GM21529 (cell line): ENCODE measurements around the gene PLSCR4.
"Not testable (repeated sequence)": the region's sequence is repeated elsewhere in the genome, so short reads cannot be mapped to it uniquely, and the experiment has no call there.

ENCODE experiments used
- ATAC-seq: cut with Tn5 transposase; IDR thresholded peaks from one replicate; pipeline ENCODE4 v1.9.1; 2021; ENCODE audit not compliant: unreplicated experiment

The PLSCR4 gene, protein sequence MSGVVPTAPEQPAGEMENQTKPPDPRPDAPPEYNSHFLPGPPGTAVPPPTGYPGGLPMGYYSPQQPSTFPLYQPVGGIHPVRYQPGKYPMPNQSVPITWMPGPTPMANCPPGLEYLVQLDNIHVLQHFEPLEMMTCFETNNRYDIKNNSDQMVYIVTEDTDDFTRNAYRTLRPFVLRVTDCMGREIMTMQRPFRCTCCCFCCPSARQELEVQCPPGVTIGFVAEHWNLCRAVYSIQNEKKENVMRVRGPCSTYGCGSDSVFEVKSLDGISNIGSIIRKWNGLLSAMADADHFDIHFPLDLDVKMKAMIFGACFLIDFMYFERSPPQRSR

DNA sequence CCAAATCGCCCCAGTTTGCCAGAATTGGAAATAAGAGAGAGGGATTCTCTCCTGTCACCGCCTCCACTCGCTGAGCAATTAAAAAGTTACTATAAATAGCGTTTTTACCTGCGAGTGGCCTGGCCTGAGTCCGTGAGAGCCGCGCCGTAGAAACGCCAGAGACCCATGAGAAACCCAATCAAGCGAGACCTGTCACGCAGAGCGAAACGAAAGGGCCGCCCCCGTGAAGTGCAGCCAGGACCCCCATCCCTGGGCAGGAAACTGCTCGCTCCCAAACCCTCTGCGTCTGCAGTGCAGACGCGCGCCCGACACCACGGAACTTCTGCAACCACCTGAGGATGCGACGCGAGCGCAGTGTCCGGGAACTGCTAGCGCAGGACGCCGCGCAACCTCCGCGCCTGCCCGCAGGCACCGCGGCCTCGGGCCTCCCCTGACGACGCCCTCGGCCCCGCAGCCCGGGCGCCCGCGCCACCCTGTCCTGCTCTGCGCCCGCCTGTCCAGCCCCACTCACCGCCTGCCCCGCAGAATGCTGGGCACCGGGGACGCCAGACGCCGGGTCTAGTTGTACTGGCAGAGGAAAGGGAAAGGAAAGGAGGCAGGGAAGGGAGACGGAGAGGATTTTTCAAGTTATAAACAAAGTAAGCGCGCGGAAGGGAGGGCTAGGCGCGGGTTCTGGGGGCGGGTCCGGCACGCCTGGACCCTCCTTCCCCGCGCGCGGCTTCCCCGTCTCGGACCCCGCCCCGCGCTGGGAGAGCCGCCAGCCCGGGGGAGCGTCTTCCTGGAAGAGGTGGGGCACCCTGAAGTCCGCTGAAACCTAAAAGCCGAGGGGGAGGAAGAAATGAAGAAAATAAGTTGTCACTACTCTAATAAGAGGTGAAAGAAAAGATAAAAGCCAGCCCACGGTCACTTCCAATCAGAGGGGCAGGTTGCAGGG lies at the start of gene PLSCR4:
PLSCR4 (minus strand) TSS at position 657 of the 934 bp plus-strand sequence. CDS start 29,034 bp downstream, outside the sequence.
- peak; percentile 64 for ATAC-seq

DNA sequence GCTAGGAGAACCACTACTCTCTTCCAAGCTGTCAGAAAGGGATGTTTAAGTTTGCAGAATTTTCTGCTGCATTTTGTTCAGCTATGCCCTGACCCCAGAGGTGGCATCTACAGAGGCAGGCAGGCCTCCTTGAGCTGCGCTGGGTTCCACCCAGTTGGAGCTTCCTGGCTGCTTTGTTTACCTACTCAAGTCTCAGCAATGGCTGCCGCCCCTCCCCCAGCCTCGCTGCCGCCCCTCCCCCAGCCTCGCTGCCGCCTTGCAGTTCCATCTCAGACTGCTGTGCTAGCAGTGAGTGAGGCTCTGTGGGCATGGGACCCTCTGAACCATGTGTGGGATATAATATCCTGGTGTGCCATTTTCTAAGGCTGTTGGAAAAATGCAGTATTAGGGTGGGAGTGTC lies 42.5 kb upstream of the PLSCR4 start:
- ATAC-seq, result not testable (repeated sequence)

DNA sequence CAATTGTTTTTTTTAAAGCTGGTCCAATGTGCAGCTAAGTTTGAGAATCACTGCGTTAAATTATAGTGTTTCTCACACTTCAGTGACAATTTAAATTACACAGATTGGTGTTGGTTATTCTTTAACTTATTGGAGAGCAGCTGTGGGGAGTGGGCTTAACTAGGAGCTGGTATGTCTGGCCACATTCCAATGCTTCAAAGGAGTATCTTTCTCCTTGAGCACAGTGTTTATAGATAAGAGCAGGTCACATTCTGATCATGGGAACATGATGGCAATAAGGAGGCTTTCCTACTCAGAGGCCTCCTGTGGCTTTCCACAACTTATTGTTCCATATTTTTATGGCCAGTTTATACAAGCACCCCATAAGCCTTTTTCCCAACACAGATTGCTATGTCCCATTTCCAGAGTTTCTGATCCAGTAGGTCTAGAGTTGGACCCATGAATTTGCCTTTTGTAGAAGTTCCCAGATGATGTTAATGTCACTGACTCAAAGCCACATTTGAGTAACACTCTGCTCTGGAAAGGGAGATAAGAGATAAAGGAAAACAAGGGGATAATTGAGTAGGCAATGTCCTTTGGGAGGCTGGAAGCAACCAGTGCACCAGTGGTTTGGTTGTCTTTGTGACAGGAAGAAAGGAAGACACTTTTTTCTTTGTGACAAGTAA lies 33.0 kb upstream of the PLSCR4 start:
- ATAC-seq, result no peak

DNA sequence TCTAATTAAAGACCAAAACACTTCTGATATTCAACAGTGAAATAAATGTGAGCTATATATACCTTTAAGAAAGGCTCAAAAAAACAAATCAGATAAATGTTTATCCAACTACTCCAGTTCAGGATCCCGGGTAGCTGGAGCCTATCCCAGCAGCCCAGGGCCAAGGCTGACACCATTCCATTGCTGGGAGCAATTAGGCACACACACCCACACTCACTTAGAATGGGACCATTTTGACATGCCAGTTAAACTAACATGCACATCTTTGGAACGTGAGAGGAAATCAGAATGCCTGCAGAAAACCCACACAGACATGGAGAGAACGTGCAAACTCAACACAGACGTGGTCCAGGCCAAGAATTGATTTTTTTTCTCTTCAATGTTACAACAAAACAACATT lies 30.0 kb upstream of the PLSCR4 start:
- ATAC-seq, result no peak

DNA sequence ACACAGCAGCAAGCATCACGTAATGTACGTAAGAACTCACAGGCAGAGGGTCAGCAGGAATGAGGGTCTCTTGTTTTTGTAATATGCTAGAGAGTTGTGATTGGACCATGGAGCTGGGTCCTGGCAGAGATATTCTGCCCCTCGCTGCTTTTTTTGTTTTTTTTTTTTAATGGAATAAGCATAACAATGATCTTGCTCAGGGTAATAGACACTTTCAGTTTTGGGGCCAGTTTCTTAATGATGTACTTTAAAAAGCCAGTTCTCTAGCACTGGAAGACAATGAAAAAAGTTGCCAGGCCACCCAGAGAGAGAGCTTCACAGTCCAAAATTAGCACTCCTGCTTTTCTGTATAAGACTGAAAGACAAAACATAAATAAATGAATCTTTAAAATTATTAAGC lies 29.0 kb upstream of the PLSCR4 start:
- no peak for ATAC-seq

DNA sequence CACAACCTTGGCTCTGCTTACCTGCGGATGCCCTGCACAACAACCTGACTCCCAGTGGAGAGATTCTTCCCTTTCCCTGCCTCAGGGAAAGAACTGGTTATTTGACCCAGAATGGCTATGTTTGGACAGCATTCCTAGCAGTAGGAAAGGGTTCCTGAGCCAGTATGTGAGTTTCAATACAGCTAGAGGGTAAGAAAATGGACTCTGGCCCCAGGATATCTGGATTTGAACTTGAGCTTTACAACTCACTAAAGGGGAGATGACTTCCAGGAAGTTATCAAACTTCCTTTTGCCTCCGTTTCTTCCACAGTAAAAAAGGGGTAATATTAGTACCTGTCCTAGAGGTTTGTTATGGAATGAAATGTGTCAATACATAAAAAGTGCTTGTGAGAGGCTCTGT lies 28.1 kb upstream of the PLSCR4 start:
- no peak for ATAC-seq

DNA sequence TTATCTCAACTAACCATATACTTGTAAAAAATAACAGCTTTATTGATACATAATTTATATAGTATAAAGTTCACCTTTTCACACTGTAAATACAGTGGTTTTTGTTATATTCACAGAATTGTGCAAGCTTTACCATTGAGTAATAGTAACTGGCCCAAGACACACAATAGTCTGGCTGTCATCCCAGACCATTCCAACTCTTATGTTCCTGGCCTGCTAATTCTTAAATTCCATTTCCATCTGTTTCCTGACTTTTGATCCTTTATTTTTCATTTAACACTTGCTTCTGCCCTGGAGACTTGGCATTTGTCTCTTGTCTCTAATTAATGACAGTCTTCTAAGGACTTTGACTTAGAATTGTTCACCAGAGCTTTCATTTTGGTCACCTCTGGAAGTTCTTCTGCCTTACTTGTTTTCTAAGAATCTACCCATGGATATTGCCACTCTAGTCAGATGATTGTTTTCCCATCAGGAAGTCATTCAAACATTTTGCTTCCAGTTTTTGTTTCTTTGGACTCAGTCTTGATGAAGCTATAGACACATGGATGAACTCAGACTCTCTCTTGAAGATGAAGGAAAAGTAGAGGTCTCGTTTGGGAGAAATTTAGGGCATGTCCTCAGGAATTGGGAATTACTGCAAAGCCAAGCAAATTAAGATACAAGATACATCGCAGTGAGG lies 27.2 kb upstream of the PLSCR4 start:
- no peak for ATAC-seq

DNA sequence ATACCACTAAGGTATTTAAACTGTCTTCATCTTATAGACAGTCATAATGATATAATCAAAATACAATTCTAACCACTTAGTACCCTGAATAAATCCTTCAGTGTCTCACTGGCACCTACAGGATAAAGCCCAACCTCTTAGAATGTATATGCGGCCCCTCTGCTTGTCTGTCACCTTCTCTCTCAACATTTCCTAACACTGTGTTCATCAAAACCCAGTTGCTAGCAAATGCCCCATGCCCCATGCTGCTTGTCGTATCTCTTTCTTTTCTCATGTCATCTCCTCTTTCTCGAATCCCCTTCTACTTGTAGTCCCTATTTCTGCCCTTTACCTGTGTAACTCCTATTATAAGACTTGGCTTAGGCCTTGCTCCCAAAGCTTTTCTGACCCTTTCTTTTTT lies 24.6 kb upstream of the PLSCR4 start:
- ATAC-seq, result no peak

DNA sequence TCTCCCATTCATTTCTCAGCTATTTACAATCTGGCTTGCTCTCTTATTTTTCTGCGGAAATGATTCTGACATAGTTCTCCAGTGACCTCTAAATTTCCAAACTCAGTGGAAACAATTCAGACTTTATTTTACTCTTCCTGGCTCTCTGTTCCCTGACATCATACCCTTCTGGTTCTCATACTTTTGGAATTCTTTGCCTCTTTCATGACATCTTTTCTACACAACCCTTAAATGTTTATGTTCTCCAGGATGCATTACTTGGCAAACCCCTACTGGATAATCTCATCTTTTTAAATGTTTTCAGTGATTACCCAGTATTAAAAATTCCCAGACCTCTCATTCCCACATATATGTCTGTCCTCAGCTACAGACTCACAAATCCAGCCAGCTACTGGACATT lies 23.9 kb upstream of the PLSCR4 start:
- no peak for ATAC-seq

DNA sequence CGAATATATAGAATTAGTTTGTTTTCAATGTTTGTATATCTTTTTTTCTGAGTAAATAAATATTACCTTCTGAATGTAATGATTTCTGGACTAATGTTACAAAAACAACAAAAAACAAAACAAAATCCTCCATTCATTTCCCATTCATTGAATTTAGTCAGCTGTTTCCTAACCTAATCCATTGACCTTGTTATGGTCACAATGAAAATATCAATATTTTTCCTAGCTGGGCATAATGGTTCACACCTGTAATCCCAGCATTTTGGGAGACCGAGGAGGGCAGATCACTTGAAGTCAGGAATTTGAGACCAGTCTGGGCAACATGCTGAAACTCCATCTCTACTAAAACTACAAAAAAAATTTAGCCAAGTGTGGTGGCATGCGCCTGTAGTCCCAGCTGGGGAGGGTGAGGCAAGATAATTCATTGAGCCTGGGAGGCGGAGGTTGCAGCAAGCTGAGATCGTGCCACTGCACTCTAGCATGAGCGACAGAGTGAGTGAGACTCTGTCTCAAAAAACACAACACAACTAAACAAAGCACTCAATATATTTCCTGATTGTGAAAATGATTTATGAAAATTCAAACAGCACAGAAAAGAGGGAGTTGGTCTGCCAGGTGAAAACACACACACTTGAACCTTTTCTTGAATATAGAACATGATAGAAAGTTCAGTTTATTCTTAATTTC lies 23.0 kb upstream of the PLSCR4 start:
- ATAC-seq, result no peak

DNA sequence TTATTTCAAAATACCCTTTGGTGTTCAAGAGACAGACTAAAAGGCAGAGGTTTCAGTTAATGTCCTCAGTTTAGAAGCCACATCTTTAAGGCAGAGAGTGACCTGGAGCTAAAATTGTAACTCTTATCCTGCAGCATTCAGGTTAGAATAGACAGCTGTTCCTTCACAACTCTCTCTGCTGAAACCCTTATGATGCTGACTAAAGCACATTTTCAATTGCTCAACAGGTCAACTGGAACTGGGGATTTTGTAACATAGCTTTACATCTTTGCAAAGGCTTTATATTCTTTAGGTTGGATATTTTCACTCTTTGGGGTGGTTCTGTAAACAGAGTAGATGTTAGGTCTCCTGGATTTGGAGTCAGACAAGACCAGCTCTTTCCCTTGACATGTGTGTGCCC lies 20.3 kb upstream of the PLSCR4 start:
- no peak for ATAC-seq

DNA sequence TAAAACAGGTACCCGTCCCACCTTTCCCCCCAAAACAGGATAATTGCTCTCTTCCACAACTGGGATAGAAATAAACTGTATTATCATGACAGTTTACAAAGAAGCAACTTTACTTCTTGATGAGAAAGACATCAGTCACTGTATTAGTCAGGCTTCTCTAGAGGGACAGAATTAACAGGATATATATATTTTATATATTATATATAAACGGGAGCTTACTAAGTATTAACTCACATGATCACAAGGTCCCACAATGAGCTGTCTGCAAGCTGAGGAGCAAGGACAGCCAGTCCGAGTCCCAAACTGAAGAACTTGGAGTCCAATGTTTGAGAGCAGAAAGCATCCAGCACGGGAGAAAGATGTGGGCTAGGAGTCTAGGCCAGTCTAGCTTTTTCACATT lies 18.4 kb upstream of the PLSCR4 start:
- no peak for ATAC-seq

DNA sequence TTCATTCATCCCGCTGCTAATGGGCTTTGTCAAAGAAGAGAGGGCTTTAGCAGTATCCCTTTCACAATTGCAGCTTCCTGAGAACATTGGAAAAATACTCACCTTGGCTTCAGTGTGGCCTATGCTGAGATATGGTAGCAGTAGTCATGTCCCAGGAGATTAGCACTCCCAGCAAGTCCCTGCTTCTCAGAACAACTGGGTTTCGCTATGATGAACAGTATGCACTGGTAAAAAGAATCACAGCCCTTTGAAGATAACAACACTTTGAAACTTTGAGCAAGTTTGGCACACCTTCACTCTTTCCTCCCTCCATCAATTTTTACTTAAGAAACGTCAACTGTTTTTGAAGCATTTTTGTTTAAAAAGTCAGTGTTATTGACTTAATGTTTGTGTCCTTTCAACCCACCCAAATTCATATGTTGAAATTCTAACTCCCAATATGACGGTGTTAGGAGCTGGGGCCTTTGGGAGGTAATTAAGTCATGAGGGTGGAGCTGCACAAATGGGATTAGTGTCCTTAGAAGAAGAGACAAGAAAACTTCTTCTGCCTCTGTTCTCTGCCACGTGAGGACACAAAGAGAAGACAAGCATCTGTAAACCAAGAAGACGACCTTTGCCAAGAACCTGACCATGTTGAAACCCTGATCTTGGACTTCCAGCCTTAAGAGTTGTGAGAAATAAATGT lies 17.8 kb upstream of the PLSCR4 start:
- no peak for ATAC-seq

DNA sequence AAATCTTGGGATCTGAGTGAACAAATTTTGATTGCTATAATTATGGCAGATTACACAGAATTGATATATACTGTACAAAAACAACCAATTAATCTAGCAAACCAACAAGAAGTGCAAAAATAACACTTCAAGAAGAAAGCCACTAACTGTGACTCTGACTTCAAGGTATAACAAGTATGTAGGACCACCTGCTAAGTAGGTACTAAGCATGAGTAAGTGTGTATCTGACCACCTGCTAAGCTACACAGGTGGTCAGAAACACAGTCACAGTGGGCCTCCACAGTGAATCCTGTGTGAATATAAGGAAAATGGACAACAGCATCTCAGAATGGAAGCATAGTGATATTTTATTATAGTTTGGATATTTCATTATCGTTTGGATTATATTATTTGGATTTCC lies 14.8 kb upstream of the PLSCR4 start:
- ATAC-seq, result no peak

DNA sequence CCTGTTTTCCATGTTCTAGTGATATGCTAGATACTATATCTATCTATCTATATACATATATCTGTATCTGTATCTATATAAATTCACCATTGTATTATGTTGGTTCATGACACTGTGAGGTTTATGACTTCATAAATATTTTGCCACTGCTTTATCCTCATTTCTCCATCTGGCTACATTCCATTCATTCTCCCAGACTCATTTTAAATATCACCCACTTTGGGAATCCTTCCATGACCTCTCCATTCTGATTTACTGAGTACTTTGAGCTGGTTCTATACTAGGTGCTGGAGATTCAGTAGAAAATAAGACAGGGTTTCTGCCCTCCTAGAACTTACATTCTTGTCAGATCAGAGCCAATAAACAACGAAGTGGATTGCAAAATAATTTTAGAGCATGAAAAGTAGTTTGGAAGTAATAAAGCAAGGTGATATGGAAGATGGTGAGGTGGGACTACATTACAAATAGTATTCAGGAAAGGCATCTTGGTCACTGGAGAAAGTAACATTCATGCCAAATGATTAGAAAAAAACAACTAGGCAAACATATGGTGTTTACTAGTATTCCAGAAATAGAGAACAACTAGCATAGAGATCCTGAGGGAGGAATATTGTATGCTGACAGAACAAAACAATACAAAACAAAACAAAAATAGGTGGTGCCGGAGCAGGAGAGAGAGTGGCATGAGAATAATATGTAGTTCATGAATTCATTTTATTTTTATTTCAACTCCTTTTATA lies 11.6 kb upstream of the PLSCR4 start:
- no peak for ATAC-seq

DNA sequence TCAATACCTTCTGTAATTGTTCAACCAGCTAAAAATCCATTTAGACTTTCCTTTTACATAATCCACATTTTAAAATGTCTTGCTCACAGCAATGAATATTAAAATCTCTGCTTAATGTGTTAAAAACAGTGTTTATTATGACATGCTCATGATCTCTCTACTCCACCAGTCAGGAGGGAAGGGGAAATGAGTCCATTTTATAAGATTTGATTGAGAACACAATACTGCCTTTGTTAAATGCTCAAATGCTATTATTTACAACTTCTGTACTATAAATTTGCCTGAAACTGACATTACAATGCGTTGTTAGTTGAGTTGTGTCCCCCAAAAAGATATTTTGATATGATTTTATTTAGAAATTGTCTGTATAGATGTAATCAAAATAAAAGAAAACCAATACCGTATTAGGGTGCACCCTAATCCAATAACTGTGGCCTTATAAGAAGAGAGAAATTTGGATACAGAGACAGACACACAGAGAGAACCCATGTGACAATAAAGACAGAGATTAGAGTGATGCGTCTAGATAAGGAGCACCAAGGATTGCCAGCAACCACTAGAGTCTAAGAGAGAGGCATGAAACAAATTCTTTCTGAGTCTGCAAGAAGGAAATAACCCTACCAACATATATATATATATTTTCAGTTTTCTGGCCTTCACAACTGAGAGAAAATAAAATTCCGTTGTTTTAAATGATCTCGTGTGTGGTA lies 9.1 kb upstream of the PLSCR4 start:
- ATAC-seq, result no peak

DNA sequence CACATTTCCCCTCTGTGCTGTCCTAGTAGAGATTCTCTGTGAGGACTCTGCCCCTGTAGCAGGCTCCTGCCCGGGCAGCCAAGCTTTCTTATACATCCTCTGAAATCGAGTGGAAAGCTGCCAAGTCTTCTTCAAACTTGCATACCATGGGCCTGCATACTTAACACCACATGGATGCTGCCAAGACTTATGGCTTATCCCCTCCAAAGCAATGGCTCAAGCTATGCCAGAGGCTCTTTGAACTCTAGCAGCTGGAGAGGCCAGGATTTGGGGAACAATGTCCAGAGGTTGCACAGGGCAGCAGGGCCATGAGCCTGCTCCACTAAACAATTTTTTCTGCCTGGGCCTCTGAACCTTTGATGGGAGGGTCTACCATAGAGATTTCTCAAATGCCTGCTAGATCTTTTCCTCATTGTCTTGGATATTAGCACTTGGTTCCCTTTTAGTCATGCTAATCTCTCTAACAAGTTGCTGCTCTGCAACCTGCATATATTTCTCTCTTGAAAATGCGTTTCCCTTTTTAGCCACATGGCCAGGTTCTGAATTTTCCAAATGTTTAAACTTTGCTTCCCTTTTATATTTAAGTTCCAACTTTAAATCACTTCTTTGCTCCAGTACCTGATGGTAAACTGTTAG lies 6.1 kb upstream of the PLSCR4 start:
- no peak for ATAC-seq

DNA sequence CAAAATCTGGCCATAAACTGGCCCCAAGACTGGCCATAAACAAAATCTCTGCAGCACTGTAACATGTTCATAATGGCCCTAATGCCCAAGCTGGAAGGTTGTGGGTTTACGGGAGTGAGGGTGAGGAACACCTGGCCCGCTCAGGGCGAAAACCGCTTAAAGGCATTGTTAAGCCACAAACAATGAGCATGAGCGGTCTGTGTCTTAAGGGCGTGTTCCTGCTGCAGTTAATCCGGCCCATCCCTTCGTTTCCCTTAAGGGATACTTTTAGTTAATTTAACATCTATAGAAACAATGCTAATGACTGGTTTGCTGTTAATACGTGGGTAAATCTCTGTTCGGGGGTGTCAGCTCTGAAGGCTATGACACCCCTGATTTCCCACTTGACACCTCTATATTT lies 1.5 kb upstream of the PLSCR4 start:
- not testable (repeated sequence) for ATAC-seq
